SK-N-SH (cell line): ENCODE measurements around the gene CCDC183. TPM values are rescaled to one million over a fixed set of nuclear protein-coding genes. Genes with fewer than 3 reads are reported as not detected.

Experiments
- CTCF ChIA-PET: fragments of 300-600, 350-600 bp; formaldehyde crosslinking; extraction: SDS; loops from one replicate; lab custom pipeline; 2021; lab: Yijun Ruan, JAX
- POLR2A ChIA-PET: fragments of 350-600 bp; sonication (Branson Sonifier 250); formaldehyde crosslinking; extraction: SDS; loops from one replicate; lab custom pipeline; 2020; ENCODE audit warnings: antibody characterized with exemption, inconsistent platforms; lab: Yijun Ruan, JAX
- DNase-seq: peaks from one replicate; pipeline ENCODE4 v3.0.0; 2012
- H2AFZ ChIP-seq: fragments of 200-600 bp; sonication (generic); 2 replicates; pipeline ENCODE4 v1.8.1; 2016; ENCODE audit warnings: antibody characterized with exemption, mild to moderate bottlenecking, low read depth
- H3F3A ChIP-seq: fragments of 200-600 bp; sonication (generic); replicated peaks from 2 replicates; pipeline ENCODE3; 2016; ENCODE audit warnings: antibody characterized with exemption, mild to moderate bottlenecking; ENCODE audit not compliant: insufficient read depth
- H3K27ac ChIP-seq, 2 experiments: fragments of 200-500 bp in 1 of 2; fragments of 200-600 bp in 1 of 2; sonication (Bioruptor generic) in 1 of 2; sonication (generic), shearing (Covaris generic) in 1 of 2; 2 replicates each; pipeline versions ENCODE4 v1.5.1 to v1.6.1; 2014 to 2016; ENCODE audit warnings: low read depth in 2 of 2, inconsistent platforms in 1 of 2, low read length in 1 of 2, mild to moderate bottlenecking in 1 of 2, mixed read lengths in 1 of 2
- H3K27me3 ChIP-seq: fragments of 200-600 bp; sonication (generic), shearing (Covaris generic); 2 replicates; pipeline ENCODE4 v1.6.1; 2016; ENCODE audit warnings: mixed run types; ENCODE audit not compliant: insufficient read depth
- H3K36me3 ChIP-seq, 2 experiments: fragments of 200-500 bp in 1 of 2; fragments of 200-600 bp in 1 of 2; sonication (Bioruptor generic) in 1 of 2; sonication (generic) in 1 of 2; replicated peaks in 1 of 2; 2 replicates each; pipeline versions ENCODE3 to v1.5.1; 2014 to 2016; ENCODE audit warnings: low read length in 1 of 2, mild to moderate bottlenecking in 1 of 2; ENCODE audit not compliant: insufficient read depth in 2 of 2, control insufficient read depth in 1 of 2
- H3K4me1 ChIP-seq, 2 experiments: fragments of 200-500 bp in 1 of 2; fragments of 200-600 bp in 1 of 2; sonication (Bioruptor generic) in 1 of 2; sonication (generic), shearing (Covaris generic) in 1 of 2; 2 replicates each; pipeline versions ENCODE4 v1.5.1 to v1.6.1; 2014 to 2016; ENCODE audit warnings: low read depth in 1 of 2, low read length in 1 of 2, mixed run types in 1 of 2; ENCODE audit not compliant: insufficient read depth in 2 of 2, control insufficient read depth in 1 of 2
- H3K4me2 ChIP-seq: fragments of 200-600 bp; sonication (generic), shearing (Covaris generic); 2 replicates; pipeline ENCODE4 v1.6.1; 2017; ENCODE audit warnings: mixed run types
- H3K4me3 ChIP-seq, 2 experiments: fragments of 200-500 bp in 1 of 2; fragments of 200-600 bp in 1 of 2; sonication (Bioruptor generic) in 1 of 2; sonication (generic), shearing (Covaris generic) in 1 of 2; 2 replicates each; pipeline versions ENCODE4 v1.5.1 to v1.8.1; 2014 to 2016; ENCODE audit warnings: low read depth in 2 of 2, inconsistent platforms in 1 of 2, low read length in 1 of 2, mild to moderate bottlenecking in 1 of 2, mixed read lengths in 1 of 2, moderate library complexity in 1 of 2
- H3K79me2 ChIP-seq: fragments of 200-600 bp; sonication (generic); 2 replicates; pipeline ENCODE4 v1.8.1; 2017; ENCODE audit warnings: mild to moderate bottlenecking; ENCODE audit not compliant: insufficient read depth
- H3K9ac ChIP-seq: fragments of 200-600 bp; sonication (generic); 2 replicates; pipeline ENCODE4 v1.6.1; 2017; ENCODE audit warnings: mixed run types
- H3K9me2 ChIP-seq: fragments of 200-600 bp; sonication (generic); 2 replicates; pipeline ENCODE4 v1.6.1; 2017; ENCODE audit warnings: mixed run types
- H3K9me3 ChIP-seq: fragments of 200-600 bp; sonication (generic); 2 replicates; pipeline ENCODE4 v1.6.1; 2017; ENCODE audit warnings: mixed run types, mild to moderate bottlenecking, moderate library complexity
- H4K20me1 ChIP-seq: fragments of 200-600 bp; sonication (generic); 2 replicates; pipeline ENCODE4 v1.6.1; 2017; ENCODE audit warnings: mild to moderate bottlenecking, mixed run types; ENCODE audit not compliant: insufficient read depth
- CHD2 ChIP-seq: fragments of 150-350 bp; IDR thresholded peaks from 2 replicates; pipeline ENCODE4 v1.6.1; 2018; ENCODE audit warnings: low read length; ENCODE audit not compliant: partially characterized antibody
- ELF1 ChIP-seq: IDR thresholded peaks from 2 replicates; pipeline ENCODE4 v1.4.0; 2012
- EP300 ChIP-seq, 2 experiments: IDR thresholded peaks; 2 replicates each; pipeline versions ENCODE4 v1.4.0 to v1.6.1; 2012; ENCODE audit warnings: borderline replicate concordance in 1 of 2, low read depth in 1 of 2, low read length in 1 of 2
- EZH2phosphoT487 ChIP-seq: fragments of 200-600 bp; sonication (generic); IDR thresholded peaks from 2 replicates; pipeline ENCODE4 v1.6.1; 2017; ENCODE audit warnings: low read depth, mixed run types, mild to moderate bottlenecking, antibody characterized with exemption, moderate library complexity, borderline replicate concordance
- GABPA ChIP-seq: IDR thresholded peaks from 2 replicates; pipeline ENCODE4 v1.4.0; 2012; ENCODE audit warnings: low read depth, mild to moderate bottlenecking
- NRF1 ChIP-seq: IDR thresholded peaks from 2 replicates; pipeline ENCODE4 v1.6.1; 2012; ENCODE audit warnings: low read depth, mild to moderate bottlenecking, low read length
- POLR2AphosphoS5 ChIP-seq: IDR thresholded peaks from 2 replicates; pipeline ENCODE4 v1.6.1; 2012; ENCODE audit warnings: low read depth, low read length
- RAD21 ChIP-seq: IDR thresholded peaks from 2 replicates; pipeline ENCODE4 v1.6.1; 2012; ENCODE audit warnings: mild to moderate bottlenecking, low read length
- RCOR1 ChIP-seq: fragments of 150-350 bp; IDR thresholded peaks from 2 replicates; pipeline ENCODE4 v1.6.1; 2017; ENCODE audit warnings: antibody characterized with exemption, low read length
- RXRA ChIP-seq: IDR thresholded peaks from 2 replicates; pipeline ENCODE4 v1.4.0; 2012; ENCODE audit warnings: low read depth, mild to moderate bottlenecking, borderline replicate concordance
- SMC3 ChIP-seq: IDR thresholded peaks from 2 replicates; pipeline ENCODE4 v1.6.1; 2012; ENCODE audit warnings: low read depth, low read length, improper control_type of control experiment
- WGBS: methylation state at CpG from one replicate; pipeline ENCODE4 v1.1.6; 2017; ENCODE audit warnings: low lambda C conversion rate; 5-methylcytosine and 5-hydroxymethylcytosine counted together
- polyA plus RNA-seq, 3 experiments: library from polyadenylated mRNA; depleted of rRNA; stranded (reverse); fragments of >200 nt; gene quantifications; 2 replicates each; pipeline ENCODE4 v1.2.3, GENCODE V29; 2012
- TF ChIP-seq, protein P1 (sequence below): IDR thresholded peaks from 2 replicates; pipeline ENCODE4 v1.4.0; 2012; ENCODE audit warnings: low read depth, borderline replicate concordance
- TF ChIP-seq, protein P2 (sequence below): IDR thresholded peaks from 2 replicates; pipeline ENCODE4 v1.4.0; 2012; ENCODE audit warnings: low read depth
- TF ChIP-seq, protein P3 (sequence below): fragments of 150-350 bp; IDR thresholded peaks from 2 replicates; pipeline ENCODE4 v1.6.1; 2017; ENCODE audit warnings: antibody characterized with exemption, low read length, low read depth, borderline replicate concordance
- TF ChIP-seq, protein P4 (sequence below): IDR thresholded peaks from 2 replicates; pipeline ENCODE4 v1.6.1; 2012; ENCODE audit warnings: mild to moderate bottlenecking, low read depth, low read length, moderate library complexity
- TF ChIP-seq, protein P5 (sequence below): fragments of 200-600 bp; sonication (generic); IDR thresholded peaks from 2 replicates; pipeline ENCODE4 v1.6.1; 2017; ENCODE audit warnings: antibody characterized with exemption, mild to moderate bottlenecking, moderate library complexity

CCDC183 gene
- polyA plus RNA-seq, 1 of the 3 experiments (the other 2 are of a cell fraction): 5.3 TPM

DNA sequence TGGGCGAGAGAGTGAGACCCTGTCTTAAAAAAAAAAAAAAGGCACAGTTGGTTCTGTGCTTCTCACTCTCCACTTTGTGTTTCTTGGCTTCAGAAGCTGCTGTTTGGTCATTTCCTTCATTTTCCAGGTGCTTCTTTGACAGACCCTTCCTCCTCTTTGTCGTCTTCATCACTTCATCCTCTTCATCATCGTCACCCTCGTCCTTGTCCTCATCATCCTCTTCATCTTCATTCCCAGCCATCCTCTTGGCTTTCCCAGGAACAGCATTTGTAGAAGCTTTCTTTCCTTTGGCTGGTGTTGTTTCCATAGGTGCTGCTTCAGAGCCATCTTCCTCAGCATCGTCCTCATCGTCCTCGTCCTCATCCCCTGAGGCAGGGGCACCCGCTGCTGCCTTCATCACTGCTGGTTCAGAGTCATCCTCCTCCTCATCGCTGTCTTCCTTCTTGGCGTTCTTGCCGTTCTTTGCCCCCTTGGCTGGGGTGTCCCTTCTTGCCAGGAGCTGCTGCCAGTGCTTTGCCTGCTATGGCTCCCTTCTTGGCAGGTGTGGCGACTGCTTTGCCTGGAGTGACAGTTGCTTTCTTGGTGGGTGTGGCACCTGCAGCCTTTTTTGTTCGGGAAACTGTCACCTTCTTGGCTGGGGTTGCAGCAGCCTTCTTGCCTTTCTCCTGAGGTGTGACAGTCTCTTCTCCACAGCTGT, 18.7 kb downstream of the CCDC183 start:
- H3K4me3 ChIP-seq: no peak overlapping the region
- H3K79me2 ChIP-seq: peaks cover 99% of the 10 kb centered on the region
- no peak overlapping the region for H3K27ac ChIP-seq
- H3K9me2 ChIP-seq: no peaks in the 10 kb centered on the region
- ChIA-PET CTCF (interaction anchor here (0.9 to 3.9 kb wide), 6 partner anchors 10 to 115 kb away, joined by 3 to 24 read pairs (median 3); partner anchors contain the start of genes AJM1 and TMEM141), POLR2A (no interaction called here)
- H3K9ac ChIP-seq: no peak overlapping the region
- no peak for TF ChIP-seq EZH2phosphoT487
- TF ChIP-seq GABPA: no peak
- no peak for TF ChIP-seq SMC3
- no peak for TF ChIP-seq POLR2AphosphoS5
- TF ChIP-seq CHD2: no peak
- TF ChIP-seq, protein P1, sequence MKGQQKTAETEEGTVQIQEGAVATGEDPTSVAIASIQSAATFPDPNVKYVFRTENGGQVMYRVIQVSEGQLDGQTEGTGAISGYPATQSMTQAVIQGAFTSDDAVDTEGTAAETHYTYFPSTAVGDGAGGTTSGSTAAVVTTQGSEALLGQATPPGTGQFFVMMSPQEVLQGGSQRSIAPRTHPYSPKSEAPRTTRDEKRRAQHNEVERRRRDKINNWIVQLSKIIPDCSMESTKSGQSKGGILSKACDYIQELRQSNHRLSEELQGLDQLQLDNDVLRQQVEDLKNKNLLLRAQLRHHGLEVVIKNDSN: no peak
- TF ChIP-seq NRF1: no peak
- no peak for TF ChIP-seq RXRA
- no peak for TF ChIP-seq RAD21
- no peak for TF ChIP-seq EP300 (IDR thresholded peaks at IDR 0.05; ENCODE audit: borderline replicate concordance in 1 of 2, low read depth in 1 of 2, low read length in 1 of 2)
- TF ChIP-seq, protein P2, sequence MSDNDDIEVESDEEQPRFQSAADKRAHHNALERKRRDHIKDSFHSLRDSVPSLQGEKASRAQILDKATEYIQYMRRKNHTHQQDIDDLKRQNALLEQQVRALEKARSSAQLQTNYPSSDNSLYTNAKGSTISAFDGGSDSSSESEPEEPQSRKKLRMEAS: no peak
- TF ChIP-seq, protein P3, sequence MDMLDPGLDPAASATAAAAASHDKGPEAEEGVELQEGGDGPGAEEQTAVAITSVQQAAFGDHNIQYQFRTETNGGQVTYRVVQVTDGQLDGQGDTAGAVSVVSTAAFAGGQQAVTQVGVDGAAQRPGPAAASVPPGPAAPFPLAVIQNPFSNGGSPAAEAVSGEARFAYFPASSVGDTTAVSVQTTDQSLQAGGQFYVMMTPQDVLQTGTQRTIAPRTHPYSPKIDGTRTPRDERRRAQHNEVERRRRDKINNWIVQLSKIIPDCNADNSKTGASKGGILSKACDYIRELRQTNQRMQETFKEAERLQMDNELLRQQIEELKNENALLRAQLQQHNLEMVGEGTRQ: no peak
- no peak for DNase-seq
- H3K36me3 ChIP-seq: peaks cover 20 to 21% of the 10 kb centered on the region in 2 experiments
- peaks cover 3 to 12% of the 10 kb centered on the region in 2 experiments; a peak in 3 of 4 replicates for H3K4me1 ChIP-seq
- H2AFZ ChIP-seq: no peak overlapping the region
- peaks cover 31% of the 10 kb centered on the region for H4K20me1 ChIP-seq
- H3F3A ChIP-seq: peaks cover 6% of the 10 kb centered on the region
- H3K27me3 ChIP-seq: no peaks in the 10 kb centered on the region
- no peaks in the 10 kb centered on the region for H3K9me3 ChIP-seq
- 92% methylated on average over 13 of the region's 13 CpGs for WGBS
- no peak overlapping the region for H3K4me2 ChIP-seq

DNA sequence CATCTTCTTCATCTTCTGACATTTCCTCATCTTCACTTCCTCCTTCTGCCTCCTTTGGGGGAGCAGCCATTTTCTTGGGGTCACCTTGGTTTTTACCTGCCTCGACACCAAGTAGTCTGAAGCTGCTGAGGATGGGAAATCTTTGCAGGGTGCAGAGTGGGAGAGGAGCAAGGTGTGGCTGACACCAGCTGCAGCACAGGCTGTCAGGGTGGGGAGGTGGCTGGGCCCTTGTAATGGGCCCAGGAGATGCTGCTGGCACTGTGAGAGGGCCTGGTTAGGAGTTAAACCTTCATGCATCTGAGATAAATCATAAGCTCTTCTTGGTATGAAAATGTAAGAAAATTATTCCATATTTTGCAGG, 19.3 kb downstream of the CCDC183 start:
- Histone ChIP-seq H2AFZ (no peak overlapping the region), H3K9ac (no peak overlapping the region), H4K20me1 (peaks cover 28% of the 10 kb centered on the region), H3K4me1 (peaks cover 0 to 7% of the 10 kb centered on the region in 2 experiments; a peak in 1 of 4 replicates), H3K79me2 (peaks cover 99% of the 10 kb centered on the region), H3K27me3 (no peaks in the 10 kb centered on the region), H3K4me2 (no peak overlapping the region), H3K36me3 (peaks cover 16% of the 10 kb centered on the region in 2 experiments), H3F3A (peaks cover 6% of the 10 kb centered on the region), H3K27ac (no peak overlapping the region), H3K9me3 (no peaks in the 10 kb centered on the region), H3K9me2 (no peaks in the 10 kb centered on the region), H3K4me3 (no peak overlapping the region)
- no peak for DNase-seq
- ChIA-PET POLR2A (interaction anchor here (1.3 kb wide), 1 partner anchor 87 kb away, joined by 3 read pairs; no protein-coding TSS in a partner anchor), CTCF (interaction anchor here (1.0 to 3.9 kb wide), 4 partner anchors 9 to 116 kb away, joined by 3 to 24 read pairs (median 4); partner anchors contain the start of gene AJM1)
- 0% methylated on average over 1 of the region's 1 CpG for WGBS
- TF ChIP-seq RCOR1 (no peak), ELF1 (no peak)
- TF ChIP-seq, protein P3: no peak
- TF ChIP-seq, protein P4, sequence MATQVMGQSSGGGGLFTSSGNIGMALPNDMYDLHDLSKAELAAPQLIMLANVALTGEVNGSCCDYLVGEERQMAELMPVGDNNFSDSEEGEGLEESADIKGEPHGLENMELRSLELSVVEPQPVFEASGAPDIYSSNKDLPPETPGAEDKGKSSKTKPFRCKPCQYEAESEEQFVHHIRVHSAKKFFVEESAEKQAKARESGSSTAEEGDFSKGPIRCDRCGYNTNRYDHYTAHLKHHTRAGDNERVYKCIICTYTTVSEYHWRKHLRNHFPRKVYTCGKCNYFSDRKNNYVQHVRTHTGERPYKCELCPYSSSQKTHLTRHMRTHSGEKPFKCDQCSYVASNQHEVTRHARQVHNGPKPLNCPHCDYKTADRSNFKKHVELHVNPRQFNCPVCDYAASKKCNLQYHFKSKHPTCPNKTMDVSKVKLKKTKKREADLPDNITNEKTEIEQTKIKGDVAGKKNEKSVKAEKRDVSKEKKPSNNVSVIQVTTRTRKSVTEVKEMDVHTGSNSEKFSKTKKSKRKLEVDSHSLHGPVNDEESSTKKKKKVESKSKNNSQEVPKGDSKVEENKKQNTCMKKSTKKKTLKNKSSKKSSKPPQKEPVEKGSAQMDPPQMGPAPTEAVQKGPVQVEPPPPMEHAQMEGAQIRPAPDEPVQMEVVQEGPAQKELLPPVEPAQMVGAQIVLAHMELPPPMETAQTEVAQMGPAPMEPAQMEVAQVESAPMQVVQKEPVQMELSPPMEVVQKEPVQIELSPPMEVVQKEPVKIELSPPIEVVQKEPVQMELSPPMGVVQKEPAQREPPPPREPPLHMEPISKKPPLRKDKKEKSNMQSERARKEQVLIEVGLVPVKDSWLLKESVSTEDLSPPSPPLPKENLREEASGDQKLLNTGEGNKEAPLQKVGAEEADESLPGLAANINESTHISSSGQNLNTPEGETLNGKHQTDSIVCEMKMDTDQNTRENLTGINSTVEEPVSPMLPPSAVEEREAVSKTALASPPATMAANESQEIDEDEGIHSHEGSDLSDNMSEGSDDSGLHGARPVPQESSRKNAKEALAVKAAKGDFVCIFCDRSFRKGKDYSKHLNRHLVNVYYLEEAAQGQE: no peak
- TF ChIP-seq, protein P5, sequence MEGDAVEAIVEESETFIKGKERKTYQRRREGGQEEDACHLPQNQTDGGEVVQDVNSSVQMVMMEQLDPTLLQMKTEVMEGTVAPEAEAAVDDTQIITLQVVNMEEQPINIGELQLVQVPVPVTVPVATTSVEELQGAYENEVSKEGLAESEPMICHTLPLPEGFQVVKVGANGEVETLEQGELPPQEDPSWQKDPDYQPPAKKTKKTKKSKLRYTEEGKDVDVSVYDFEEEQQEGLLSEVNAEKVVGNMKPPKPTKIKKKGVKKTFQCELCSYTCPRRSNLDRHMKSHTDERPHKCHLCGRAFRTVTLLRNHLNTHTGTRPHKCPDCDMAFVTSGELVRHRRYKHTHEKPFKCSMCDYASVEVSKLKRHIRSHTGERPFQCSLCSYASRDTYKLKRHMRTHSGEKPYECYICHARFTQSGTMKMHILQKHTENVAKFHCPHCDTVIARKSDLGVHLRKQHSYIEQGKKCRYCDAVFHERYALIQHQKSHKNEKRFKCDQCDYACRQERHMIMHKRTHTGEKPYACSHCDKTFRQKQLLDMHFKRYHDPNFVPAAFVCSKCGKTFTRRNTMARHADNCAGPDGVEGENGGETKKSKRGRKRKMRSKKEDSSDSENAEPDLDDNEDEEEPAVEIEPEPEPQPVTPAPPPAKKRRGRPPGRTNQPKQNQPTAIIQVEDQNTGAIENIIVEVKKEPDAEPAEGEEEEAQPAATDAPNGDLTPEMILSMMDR: no peak
